Measurements from ENCODE around the gene PTK7. TPM values are rescaled to one million over a fixed set of nuclear protein-coding genes. Genes with fewer than 3 reads are reported as not detected.

The PTK7 gene
- total and polyA plus RNA-seq, 2 donors (not counting 1 experiment from before 2014, with no cell fraction given), result not detected

DNA sequence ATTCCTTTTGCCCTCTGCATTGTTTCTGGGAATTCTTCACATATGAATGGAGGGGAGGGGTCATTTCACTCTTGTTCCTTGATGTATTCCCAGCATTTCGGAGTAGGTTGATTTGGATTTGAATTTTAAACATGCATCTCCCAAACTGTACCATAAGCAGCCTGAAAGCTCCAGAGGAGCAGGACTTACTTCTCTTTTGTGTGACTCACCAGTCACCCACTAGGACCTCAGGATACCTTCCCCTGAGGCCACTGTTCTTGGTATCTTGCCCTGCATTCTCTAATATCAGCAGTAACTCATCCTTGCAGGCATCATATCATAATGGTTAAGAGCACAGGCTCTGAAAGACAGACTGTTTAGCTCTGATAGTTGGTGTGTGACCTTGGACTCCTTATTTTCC, 17.6 kb upstream of the PTK7 start:
- Mint-ChIP-seq H3K27me3 (no peaks in the 10 kb centered on the region), H3K4me3 (peak overlapping the region; percentile 99), H3K27ac (peak overlapping the region; percentile 100), H3K4me1 (peaks cover 45% of the 10 kb centered on the region), H3K9me3 (ENCODE audit: insufficient read depth) (no peaks in the 10 kb centered on the region)
- H3K9ac ChIP-seq (ENCODE audit: low read length), result peak overlapping the region; percentile 79
- H3K36me3 ChIP-seq (replicated peaks in 1 of 2; ENCODE audit: control extremely low read depth in 1 of 2, control insufficient read depth in 1 of 2, extremely low read depth in 1 of 2, insufficient read depth in 2 of 2, low read length in 1 of 2), result peaks cover 0 to 15% of the 10 kb centered on the region in 2 experiments
- intact Hi-C loops (cut with micrococcal nuclease), result loop anchor here (2.0 to 10.0 kb wide), 3 partner anchors 80 to 1138 kb away; partner anchors contain the start of genes BYSL, MED20 and PEX6
- H3K9me3 ChIP-seq (ENCODE audit: control extremely low read depth in 1 of 3, control insufficient read depth in 2 of 3, insufficient read depth in 1 of 3, low read length in 2 of 3), result no peaks in the 10 kb centered on the region
- no peak for TF ChIP-seq EZH2 (IDR thresholded peaks at IDR 0.05; ENCODE audit: borderline replicate concordance, insufficient read depth, low read depth, low read length, poor library complexity, severe bottlenecking)
- TF ChIP-seq, protein P1, sequence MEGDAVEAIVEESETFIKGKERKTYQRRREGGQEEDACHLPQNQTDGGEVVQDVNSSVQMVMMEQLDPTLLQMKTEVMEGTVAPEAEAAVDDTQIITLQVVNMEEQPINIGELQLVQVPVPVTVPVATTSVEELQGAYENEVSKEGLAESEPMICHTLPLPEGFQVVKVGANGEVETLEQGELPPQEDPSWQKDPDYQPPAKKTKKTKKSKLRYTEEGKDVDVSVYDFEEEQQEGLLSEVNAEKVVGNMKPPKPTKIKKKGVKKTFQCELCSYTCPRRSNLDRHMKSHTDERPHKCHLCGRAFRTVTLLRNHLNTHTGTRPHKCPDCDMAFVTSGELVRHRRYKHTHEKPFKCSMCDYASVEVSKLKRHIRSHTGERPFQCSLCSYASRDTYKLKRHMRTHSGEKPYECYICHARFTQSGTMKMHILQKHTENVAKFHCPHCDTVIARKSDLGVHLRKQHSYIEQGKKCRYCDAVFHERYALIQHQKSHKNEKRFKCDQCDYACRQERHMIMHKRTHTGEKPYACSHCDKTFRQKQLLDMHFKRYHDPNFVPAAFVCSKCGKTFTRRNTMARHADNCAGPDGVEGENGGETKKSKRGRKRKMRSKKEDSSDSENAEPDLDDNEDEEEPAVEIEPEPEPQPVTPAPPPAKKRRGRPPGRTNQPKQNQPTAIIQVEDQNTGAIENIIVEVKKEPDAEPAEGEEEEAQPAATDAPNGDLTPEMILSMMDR (IDR thresholded peaks at IDR 0.05), result no peak
- peak overlapping the region; percentile 87 for H3K4me2 ChIP-seq (replicated peaks; ENCODE audit: low read depth, low read length, poor library complexity, severe bottlenecking)
- peak overlapping the region; percentile 89 for H2AFZ ChIP-seq (ENCODE audit: insufficient read depth, low read depth, low read length, poor library complexity, severe bottlenecking)
- CTCF ChIA-PET, result no interaction called here
- no CpG with 5 or more reads among the region's 1 CpG for WGBS (ENCODE audit: insufficient coverage)
- ATAC-seq (ENCODE audit: low read depth), result no peak
- POLR2A ChIA-PET, result interaction anchor here (1.3 kb wide), 1 partner anchor 129 kb away, joined by 11 read pairs; the partner anchor contains the start of gene CNPY3
- H3K79me2 ChIP-seq (ENCODE audit: control insufficient read depth, insufficient read depth, low read length), result peaks cover 33% of the 10 kb centered on the region
- peak overlapping the region; percentile 76 to 96 (median 89) for H3K4me3 ChIP-seq (ENCODE audit: control extremely low read depth in 1 of 5, extremely low read depth in 1 of 5, insufficient read depth in 1 of 5, low read depth in 2 of 5, low read length in 4 of 5)
- no peaks in the 10 kb centered on the region for H3K27me3 ChIP-seq (replicated peaks in 1 of 4; ENCODE audit: control extremely low read depth in 1 of 4, control insufficient read depth in 3 of 4, insufficient read depth in 4 of 4, low read length in 3 of 4)
- peaks cover 22 to 30% of the 10 kb centered on the region in 2 donors for H3K4me1 ChIP-seq (ENCODE audit: control insufficient read depth in 2 of 2, insufficient read depth in 2 of 2, low read length in 2 of 2)
- H4K20me1 ChIP-seq (ENCODE audit: control insufficient read depth, insufficient read depth, low read length, poor library complexity, severe bottlenecking), result peaks cover 11% of the 10 kb centered on the region
- peak overlapping the region in 1 of 2 donors; percentile 86 for H3K27ac ChIP-seq (ENCODE audit: low read length in 2 of 2)
- DNase-seq, result no peak
